ENCODE data around the gene CLOCK.

DNA sequence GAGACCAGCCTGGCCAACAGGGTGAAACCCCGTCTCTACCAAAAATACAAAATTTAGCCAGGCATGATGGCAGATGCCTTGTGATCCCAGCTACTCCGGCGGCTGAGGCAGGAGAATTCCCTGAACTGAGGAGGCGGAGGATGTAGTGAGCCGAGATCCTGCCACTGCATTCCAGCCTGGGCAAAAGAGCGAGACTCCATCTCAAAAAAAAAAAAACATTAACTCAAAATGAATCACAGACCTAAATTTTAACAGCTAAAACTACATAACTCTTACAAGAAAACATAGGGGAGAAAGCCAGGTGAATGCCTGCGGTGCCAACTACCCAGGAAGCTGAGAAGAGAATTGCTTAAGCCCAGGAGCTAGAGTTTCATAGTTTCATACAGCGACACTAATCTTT is 96.1 kb downstream of the CLOCK start:
- TF ChIP-seq EZH2 (IDR thresholded peaks at IDR 0.05; ENCODE audit: borderline replicate concordance, low read length): no peak
- TF ChIP-seq CTCF (conservative IDR thresholded peaks at IDR 0.05 in 1 of 2, IDR thresholded peaks at IDR 0.05 in 1 of 2; ENCODE audit: extremely low read depth in 1 of 2, insufficient read depth in 1 of 2, low read depth in 1 of 2, low read length in 2 of 2): no peak

Measured in mammary epithelial cell (primary cell).